VCaP (cell line): ENCODE data around the gene ZBTB7C.

Experiments
- H3K27ac ChIP-seq: fragments of 450-650 bp; 2 replicates; pipeline ENCODE4 v1.5.1; 2017
- CTCF ChIP-seq: fragments of 450-650 bp; conservative IDR thresholded peaks from 2 replicates; pipeline ENCODE4 v1.5.1; 2017; ENCODE audit warnings: mild to moderate bottlenecking, moderate library complexity

ZBTB7C gene

GRCh38 chr18:48320639-48320945 is 88.6 kb downstream of the ZBTB7C start:
- H3K27ac ChIP-seq: no peak overlapping the region
- no peak for TF ChIP-seq CTCF

DNA sequence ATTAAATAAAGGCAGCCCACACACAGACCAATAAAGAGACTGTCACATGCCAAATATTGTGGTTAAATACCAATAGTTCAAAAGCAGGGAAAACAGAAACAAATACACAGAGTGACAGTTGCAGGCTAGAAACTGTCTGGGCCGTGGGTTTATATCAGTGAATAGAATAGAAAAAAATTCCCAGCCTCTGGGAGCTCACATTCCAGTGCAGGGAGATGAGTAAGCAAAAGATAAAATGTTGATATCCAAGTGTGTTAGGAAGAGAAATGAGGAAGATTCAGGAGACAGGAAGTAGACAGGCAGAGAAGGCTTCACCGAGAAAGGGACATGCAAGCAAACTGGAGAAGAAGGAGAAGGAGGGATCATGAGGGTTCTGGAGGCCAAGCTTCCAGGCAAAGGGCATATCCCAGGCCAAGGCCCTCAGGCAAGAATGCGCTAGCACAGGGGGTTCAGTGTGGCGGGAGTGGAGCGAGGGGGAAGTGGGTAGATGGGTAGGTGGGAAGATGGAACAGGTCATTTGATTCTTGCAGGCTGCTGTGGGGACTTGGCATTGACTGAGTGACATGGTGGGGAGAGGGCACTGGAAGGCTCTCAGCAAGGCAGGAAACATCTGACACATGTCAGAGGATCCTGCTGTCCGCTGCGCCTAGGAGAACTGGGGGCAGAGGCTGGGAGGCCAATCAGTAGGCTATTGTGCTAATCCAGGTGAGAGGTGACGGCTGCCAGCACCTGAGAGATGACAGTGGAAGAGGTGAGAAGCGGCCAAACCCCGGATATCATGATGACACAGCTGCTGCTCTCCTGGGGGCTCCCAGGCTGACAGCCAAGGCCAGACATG is 89.2 kb downstream of the ZBTB7C start:
- H3K27ac ChIP-seq: peak overlapping the region; percentile 29; the same call in 1 of the 2 replicates
- no peak for TF ChIP-seq CTCF

DNA sequence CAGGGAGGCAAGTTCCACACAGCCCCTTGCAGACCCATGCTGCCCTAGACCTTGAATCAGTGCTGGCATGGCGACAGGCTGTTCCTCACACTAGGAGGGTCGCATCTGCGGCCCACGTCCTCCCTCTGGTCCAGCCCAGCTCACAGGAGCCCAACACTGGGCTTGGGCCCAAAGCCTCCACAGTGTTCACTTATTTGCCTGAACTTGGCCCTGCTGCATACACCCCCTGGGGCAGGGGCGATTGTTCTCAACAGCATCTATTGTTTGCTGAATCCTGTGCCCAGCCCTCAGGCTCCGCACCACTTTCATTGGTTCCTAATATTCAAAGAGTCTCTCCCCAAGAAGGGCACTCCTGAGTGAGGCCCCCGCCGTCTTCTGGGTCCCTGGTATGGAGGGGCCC is 90.7 kb downstream of the ZBTB7C start:
- no peak for TF ChIP-seq CTCF
- H3K27ac ChIP-seq: no peak overlapping the region

DNA sequence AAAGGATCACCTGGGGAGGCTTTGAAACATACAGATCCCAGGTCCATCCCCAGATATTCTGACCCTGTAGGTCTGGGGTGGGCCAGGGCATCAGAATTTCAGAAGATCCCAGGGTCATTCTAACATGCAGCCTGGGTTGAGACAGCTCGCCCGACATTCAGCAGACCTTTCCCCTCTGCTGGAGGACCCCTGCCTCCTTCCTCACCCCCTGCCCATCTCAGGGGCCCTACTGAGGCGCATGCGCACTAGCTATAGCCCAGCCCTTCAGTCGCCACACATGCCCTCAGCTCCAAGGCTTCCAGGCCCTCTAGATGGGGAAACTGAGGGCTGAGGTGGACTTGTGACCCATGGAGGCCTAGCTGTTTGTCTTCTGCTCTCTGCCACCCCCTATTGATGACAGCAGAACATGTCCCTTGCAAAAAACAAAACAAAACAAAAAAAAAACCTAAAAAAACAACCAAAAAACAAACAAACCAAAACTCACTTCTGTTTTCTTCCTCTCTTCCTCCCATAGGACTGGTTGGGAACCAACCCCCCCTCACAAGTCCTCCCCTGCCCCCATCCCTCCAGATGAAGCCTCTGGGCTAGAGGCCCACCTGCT is 91.3 kb downstream of the ZBTB7C start:
- no peak overlapping the region for H3K27ac ChIP-seq
- TF ChIP-seq CTCF: 0 out of 2 replicates have a peak, but pooled peaks have one; percentile 9

DNA sequence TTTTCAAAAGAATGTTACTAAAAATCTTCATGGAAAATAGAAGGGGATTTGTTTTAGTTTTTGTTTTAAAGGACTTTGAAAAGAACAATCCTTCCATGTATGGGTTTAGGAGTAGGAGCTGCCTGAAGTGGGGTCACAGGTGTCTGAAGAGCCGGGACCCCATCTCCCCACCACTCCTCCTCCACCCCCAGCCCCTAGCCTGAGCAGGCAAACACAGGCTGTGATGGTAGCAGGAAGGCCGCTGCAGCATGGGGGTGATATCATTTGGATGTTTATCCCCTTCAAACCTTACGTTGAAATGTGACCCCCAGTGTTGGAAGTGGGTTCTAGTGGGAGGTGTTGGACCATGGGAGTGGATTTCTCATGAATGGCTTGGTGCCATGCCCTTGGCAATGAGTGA is 93.0 kb downstream of the ZBTB7C start:
- no peak for TF ChIP-seq CTCF
- no peak overlapping the region for H3K27ac ChIP-seq

GRCh38 chr18:48314690-48315089 is 94.5 kb downstream of the ZBTB7C start:
- TF ChIP-seq CTCF: no peak
- H3K27ac ChIP-seq: no peak overlapping the region

DNA sequence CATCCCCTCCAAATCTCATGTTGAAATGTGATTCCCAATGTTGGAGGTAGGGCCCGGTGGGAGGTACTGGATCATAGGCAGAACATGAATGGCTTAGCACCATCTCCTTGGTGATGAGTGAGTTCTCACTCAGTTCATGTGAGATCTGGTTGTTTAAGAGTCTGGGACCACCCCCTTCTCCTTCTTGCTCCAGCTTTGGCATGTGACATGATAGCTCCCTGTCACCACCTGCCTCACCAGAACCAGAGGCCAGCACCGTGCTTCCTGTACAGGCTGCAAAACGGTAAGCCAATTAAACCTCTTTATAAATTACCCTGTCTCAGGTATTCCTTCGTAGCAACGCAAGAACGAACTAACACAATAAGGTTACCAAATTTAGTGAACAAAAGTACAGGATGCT is 95.4 kb downstream of the ZBTB7C start:
- H3K27ac ChIP-seq: no peak overlapping the region
- TF ChIP-seq CTCF: no peak
